A549 (cell line): ENCODE measurements around the gene DUS2. TPM values are rescaled to one million over a fixed set of nuclear protein-coding genes. Genes with fewer than 3 reads are reported as not detected.
A peak's percentile ranks its signal among the peaks of the same experiment; 100 is the strongest.

ENCODE experiments used
- ATAC-seq, 2 experiments: fragments of 200-7000 bp in 1 of 2; fragments of >200 bp in 1 of 2; cut with Nextera tagmentation in 1 of 2; cut with Tn5 transposase in 1 of 2; 3 replicates each; pipeline versions ENCODE4 v1.8.0 to v1.9.1; 2018 to 2020; ENCODE audit warnings: mild to moderate bottlenecking in 1 of 2, moderate library complexity in 1 of 2
- CTCF ChIA-PET: fragments of 300-600 bp; sonication (Branson Sonifier 250); formaldehyde crosslinking; extraction: SDS; loops from one replicate; lab custom pipeline; 2021; ENCODE audit warnings: antibody characterized with exemption, inconsistent platforms; lab: Yijun Ruan, JAX
- POLR2A ChIA-PET: fragments of 350-600 bp; formaldehyde crosslinking; extraction: SDS; loops from one replicate; lab custom pipeline; 2021; ENCODE audit warnings: antibody characterized with exemption, inconsistent platforms; lab: Yijun Ruan, JAX
- DNase-seq, 2 experiments: peaks; one replicate each; pipeline versions ENCODE4 v3.0.0 to v3.0.0-alpha.2; 2011 to 2016; ENCODE audit warnings: low read depth in 1 of 2, low spot score in 1 of 2
- FAIRE-seq: peaks from 2 replicates; lab custom pipeline; 2011; peaks lifted over from hg19 to GRCh38; lab: Jason Lieb, UNC
- H3K27ac ChIP-seq, 2 experiments: fragments of >200 bp; sonication (Bioruptor Twin); formaldehyde crosslinking; 3 replicates each; pipeline ENCODE4 v1.5.1; 2016 to 2017
- H3K4me1 ChIP-seq: fragments of >200 bp; sonication (Bioruptor Twin); formaldehyde crosslinking; 3 replicates; pipeline ENCODE4 v1.6.1; 2016
- H3K4me2 ChIP-seq: fragments of >200 bp; sonication (Bioruptor Twin); formaldehyde crosslinking; 3 replicates; pipeline ENCODE4 v1.6.1; 2016
- H3K4me3 ChIP-seq: fragments of >200 bp; sonication (Bioruptor Twin); formaldehyde crosslinking; 3 replicates; pipeline ENCODE4 v1.5.1; 2016
- H3K9me3 ChIP-seq: fragments of >200 bp; sonication (Bioruptor Twin); formaldehyde crosslinking; 3 replicates; pipeline ENCODE4 v1.6.1; 2016
- BHLHE40 ChIP-seq: IDR thresholded peaks from 2 replicates; pipeline ENCODE4 v1.6.1; 2012; ENCODE audit warnings: low read depth, low read length, inconsistent platforms
- CBX2 ChIP-seq: fragments of 200-600 bp; sonication (generic); IDR thresholded peaks from 2 replicates; pipeline ENCODE4 v1.6.1; 2016; ENCODE audit warnings: low read depth, mild to moderate bottlenecking, borderline replicate concordance
- CBX8 ChIP-seq: fragments of 200-600 bp; sonication (generic); IDR thresholded peaks from 2 replicates; pipeline ENCODE4 v1.6.1; 2016
- CHD2 ChIP-seq: fragments of 150-350 bp; IDR thresholded peaks from 2 replicates; pipeline ENCODE4 v1.6.1; 2014; ENCODE audit warnings: low read length; ENCODE audit not compliant: partially characterized antibody
- E2F6 ChIP-seq: IDR thresholded peaks from 2 replicates; pipeline ENCODE4 v1.6.1; 2012; ENCODE audit warnings: low read depth, borderline replicate concordance
- EHMT2 ChIP-seq: fragments of 200-600 bp; sonication (generic); IDR thresholded peaks from 2 replicates; pipeline ENCODE4 v1.6.1; 2016; ENCODE audit warnings: antibody characterized with exemption, low read depth, mild to moderate bottlenecking, moderate library complexity
- ELK1 ChIP-seq: fragments of 150-350 bp; IDR thresholded peaks from 2 replicates; pipeline ENCODE4 v1.6.1; 2014; ENCODE audit warnings: low read depth, mild to moderate bottlenecking, low read length
- ESRRA ChIP-seq: fragments of 150-350 bp; IDR thresholded peaks from 2 replicates; pipeline ENCODE4 v1.6.1; 2014; ENCODE audit warnings: mild to moderate bottlenecking, low read length, borderline replicate concordance
- FOSB ChIP-seq: fragments of 250-450 bp; sonication (Bioruptor Pico); IDR thresholded peaks from 2 replicates; pipeline ENCODE4 v1.5.0; 2020; ENCODE audit warnings: mild to moderate bottlenecking, moderate library complexity
- HES2 ChIP-seq: fragments of >200 bp; sonication (Bioruptor Twin); formaldehyde crosslinking; IDR thresholded peaks from 2 replicates; pipeline ENCODE4 v1.6.1; 2016
- HEYL ChIP-seq: fragments of 250-450 bp; sonication (Bioruptor Pico); IDR thresholded peaks from 2 replicates; pipeline ENCODE4 v1.8.0; 2021; ENCODE audit warnings: mild to moderate bottlenecking, moderate library complexity
- HMGXB4 ChIP-seq: fragments of 250-450 bp; sonication (Bioruptor Pico); IDR thresholded peaks from 2 replicates; pipeline ENCODE4 v1.5.0; 2021; ENCODE audit warnings: mild to moderate bottlenecking, moderate library complexity, borderline replicate concordance
- HOXA7 ChIP-seq: fragments of 250-450 bp; sonication (Bioruptor Pico); IDR thresholded peaks from 2 replicates; pipeline ENCODE4 v1.5.0; 2020; ENCODE audit warnings: mild to moderate bottlenecking, moderate library complexity
- JUNB ChIP-seq: fragments of >200 bp; sonication (Bioruptor Twin); formaldehyde crosslinking; IDR thresholded peaks from 2 replicates; pipeline ENCODE4 v1.6.1; 2016
- KDM1A ChIP-seq: fragments of 200-600 bp; sonication (generic); IDR thresholded peaks from 2 replicates; pipeline ENCODE4 v1.6.1; 2016; ENCODE audit warnings: low read depth, mild to moderate bottlenecking
- KDM5A ChIP-seq: fragments of 200-600 bp; sonication (generic); IDR thresholded peaks from 2 replicates; pipeline ENCODE4 v1.6.1; 2016; ENCODE audit warnings: antibody characterized with exemption, mild to moderate bottlenecking
- NPAS2 ChIP-seq: fragments of 250-450 bp; sonication (Bioruptor Pico); IDR thresholded peaks from 2 replicates; pipeline ENCODE4 v1.8.0; 2022; ENCODE audit warnings: mild to moderate bottlenecking, moderate library complexity, borderline replicate concordance
- NR3C1 ChIP-seq: fragments of >200 bp; sonication (Bioruptor Twin); formaldehyde crosslinking; IDR thresholded peaks from 3 replicates; pipeline ENCODE4 v1.6.1; 2017
- PHF8 ChIP-seq: fragments of 200-600 bp; sonication (generic); IDR thresholded peaks from 2 replicates; pipeline ENCODE4 v1.6.1; 2016; ENCODE audit warnings: low read depth, mild to moderate bottlenecking, antibody characterized with exemption, moderate library complexity, borderline replicate concordance
- POLR2A ChIP-seq: IDR thresholded peaks from 2 replicates; pipeline ENCODE4 v1.6.1; 2012; ENCODE audit warnings: mild to moderate bottlenecking, low read length
- POLR2AphosphoS2 ChIP-seq: conservative IDR thresholded peaks from 2 replicates; pipeline ENCODE4 v1.6.1; 2012; ENCODE audit warnings: low read length, improper control_type of control experiment, inconsistent platforms
- RAD21 ChIP-seq, 2 experiments: fragments of >200 bp in 1 of 2; sonication (Bioruptor Twin) in 1 of 2; formaldehyde crosslinking in 1 of 2; IDR thresholded peaks in 1 of 2; conservative IDR thresholded peaks in 1 of 2; 2 replicates in 1 of 2; 3 replicates in 1 of 2; pipeline ENCODE4 v1.6.1; 2012 to 2018; ENCODE audit warnings: inconsistent platforms in 1 of 2
- RARB ChIP-seq: fragments of 250-450 bp; sonication (Bioruptor Pico); IDR thresholded peaks from 2 replicates; pipeline ENCODE4 v1.8.0; 2021; ENCODE audit warnings: mild to moderate bottlenecking, moderate library complexity
- SREBF2 ChIP-seq: fragments of 450-650 bp; IDR thresholded peaks from 2 replicates; pipeline ENCODE4 v1.6.1; 2014; ENCODE audit warnings: mild to moderate bottlenecking, moderate library complexity
- TFCP2L1 ChIP-seq: fragments of 250-450 bp; sonication (Bioruptor Pico); IDR thresholded peaks from 2 replicates; pipeline ENCODE4 v1.5.0; 2021; ENCODE audit warnings: mild to moderate bottlenecking
- USF2 ChIP-seq: fragments of 450-650 bp; IDR thresholded peaks from 2 replicates; pipeline ENCODE4 v1.6.1; 2014; ENCODE audit warnings: antibody characterized with exemption
- ZC3H11A ChIP-seq: fragments of 450-650 bp; IDR thresholded peaks from 2 replicates; pipeline ENCODE4 v1.6.1; 2014; ENCODE audit warnings: antibody characterized with exemption, mild to moderate bottlenecking
- WGBS: methylation state at CpG from one replicate; pipeline ENCODE4 v1.1.6; 2017; ENCODE audit errors: missing lambda C conversion rate; 5-methylcytosine and 5-hydroxymethylcytosine counted together
- polyA plus RNA-seq, 4 experiments: library from polyadenylated mRNA; depleted of rRNA in 3 of 4; stranded (reverse); fragments of >200 nt; fragmentation: RNase III in 1 of 4; extraction: RNeasy Plus Mini Kit Qiagen cat#74134 plus additional on column Dnase treatment in 1 of 4; gene quantifications; 2 replicates in 3 of 4; 3 replicates in 1 of 4; pipeline ENCODE4 v1.2.3, GENCODE V29; 2011 to 2017
- TF ChIP-seq, protein P1 (sequence below): IDR thresholded peaks from 2 replicates; pipeline ENCODE4 v1.6.1; 2012
- TF ChIP-seq, protein P2 (sequence below): fragments of 200-600 bp; sonication (generic); IDR thresholded peaks from 2 replicates; pipeline ENCODE4 v1.6.1; 2016; ENCODE audit warnings: antibody characterized with exemption, mild to moderate bottlenecking, moderate library complexity
- TF ChIP-seq, protein P3 (sequence below): fragments of 250-450 bp; sonication (Bioruptor Pico); IDR thresholded peaks from 2 replicates; pipeline ENCODE4 v1.5.0; 2020; ENCODE audit warnings: low read depth, mild to moderate bottlenecking, moderate library complexity

The DUS2 gene
- polyA plus RNA-seq, 2 of the 4 experiments (the other 2 are of a cell fraction) = 20.8 to 21.5 TPM

DNA sequence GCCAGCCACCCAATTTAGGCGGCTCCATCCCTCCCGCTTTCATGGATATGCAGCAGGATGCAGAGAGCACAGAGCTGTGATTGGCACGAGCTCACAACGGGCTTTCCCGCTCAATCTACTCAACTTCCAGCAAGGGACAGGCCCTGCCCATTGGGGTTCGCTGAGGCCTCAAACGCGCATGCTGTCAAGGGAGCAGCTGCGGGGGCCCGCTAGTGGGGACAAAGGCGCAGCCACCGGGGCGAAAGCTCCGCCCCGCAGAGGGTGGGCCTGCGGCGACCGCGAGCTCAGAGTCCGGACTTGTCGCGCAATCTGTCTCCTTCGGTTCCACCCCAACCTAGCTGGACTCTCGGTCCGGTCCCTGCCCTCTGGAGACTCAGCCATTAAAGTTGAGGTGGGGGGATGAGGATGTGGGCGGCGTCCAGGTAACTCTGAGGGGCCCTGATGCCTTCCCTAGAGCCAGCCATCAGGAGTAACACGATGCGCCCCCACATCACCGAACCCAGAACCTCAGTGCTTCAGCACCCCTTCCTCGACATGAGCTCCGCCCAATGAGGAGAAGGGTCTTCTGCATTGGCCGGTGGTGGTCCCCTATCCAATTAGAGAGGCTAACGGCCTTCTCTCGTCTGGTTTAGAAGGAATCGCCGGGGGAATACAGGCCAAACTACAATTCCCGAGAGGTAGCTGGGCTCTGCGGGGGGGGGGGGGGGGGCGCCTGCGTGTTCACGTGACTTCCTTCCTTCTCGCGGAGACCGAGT lies 61.6 kb downstream of the DUS2 start:
- H3K27ac ChIP-seq = peak overlapping the region; percentile 88 to 94
- DNase-seq (peak; percentile 73 to 92), FAIRE-seq (no peak), ATAC-seq (peak; percentile 64 to 74)
- peak overlapping the region; percentile 70 for H3K4me2 ChIP-seq
- WGBS = 40% methylated on average over 29 of the region's 45 CpGs
- H3K4me1 ChIP-seq = peaks cover 29% of the 10 kb centered on the region
- CTCF ChIA-PET = interaction anchor here (0.5 to 3.8 kb wide), 12 partner anchors 9 to 177 kb away, joined by 3 to 17 read pairs (median 4); partner anchors contain the start of genes DDX28 and DUS2
- peak overlapping the region; percentile 96 for H3K4me3 ChIP-seq
- H3K9me3 ChIP-seq = no peaks in the 10 kb centered on the region
- POLR2A ChIA-PET = interaction anchor here (0.6 to 2.0 kb wide), 7 partner anchors 9 to 436 kb away, joined by 3 to 20 read pairs (median 7); partner anchors contain the start of genes DDX28 and DUS2
- TF ChIP-seq HMGXB4 (CRISPR knock-in tag) (no peak), ELK1 (no peak), CBX8 (no peak), FOSB (CRISPR knock-in tag) (no peak), JUNB (no peak), E2F6 (peak; percentile 89), RARB (CRISPR knock-in tag) (no peak), ESRRA (no peak), KDM1A (no peak), TFCP2L1 (CRISPR knock-in tag) (no peak), POLR2AphosphoS2 (no peak), USF2 (peak; percentile 49), RAD21 (conservative IDR thresholded peaks at IDR 0.05 in 1 of 2, IDR thresholded peaks at IDR 0.05 in 1 of 2) (no peak), POLR2A (peak; percentile 46), NR3C1 (no peak), CBX2 (no peak), HES2 (no peak), HEYL (no peak), ZC3H11A (no peak), SREBF2 (no peak), PHF8 (0 out of 2 replicates have a peak, but pooled peaks have one; percentile 40), NPAS2 (CRISPR knock-in tag) (no peak), HOXA7 (no peak), EHMT2 (no peak), BHLHE40 (no peak), CHD2 (no peak), KDM5A (no peak)
- TF ChIP-seq, protein P1, sequence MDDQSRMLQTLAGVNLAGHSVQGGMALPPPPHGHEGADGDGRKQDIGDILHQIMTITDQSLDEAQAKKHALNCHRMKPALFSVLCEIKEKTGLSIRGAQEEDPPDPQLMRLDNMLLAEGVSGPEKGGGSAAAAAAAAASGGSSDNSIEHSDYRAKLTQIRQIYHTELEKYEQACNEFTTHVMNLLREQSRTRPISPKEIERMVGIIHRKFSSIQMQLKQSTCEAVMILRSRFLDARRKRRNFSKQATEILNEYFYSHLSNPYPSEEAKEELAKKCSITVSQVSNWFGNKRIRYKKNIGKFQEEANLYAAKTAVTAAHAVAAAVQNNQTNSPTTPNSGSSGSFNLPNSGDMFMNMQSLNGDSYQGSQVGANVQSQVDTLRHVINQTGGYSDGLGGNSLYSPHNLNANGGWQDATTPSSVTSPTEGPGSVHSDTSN = peak; percentile 22; the same call in 1 of the 2 replicates
- TF ChIP-seq, protein P2, sequence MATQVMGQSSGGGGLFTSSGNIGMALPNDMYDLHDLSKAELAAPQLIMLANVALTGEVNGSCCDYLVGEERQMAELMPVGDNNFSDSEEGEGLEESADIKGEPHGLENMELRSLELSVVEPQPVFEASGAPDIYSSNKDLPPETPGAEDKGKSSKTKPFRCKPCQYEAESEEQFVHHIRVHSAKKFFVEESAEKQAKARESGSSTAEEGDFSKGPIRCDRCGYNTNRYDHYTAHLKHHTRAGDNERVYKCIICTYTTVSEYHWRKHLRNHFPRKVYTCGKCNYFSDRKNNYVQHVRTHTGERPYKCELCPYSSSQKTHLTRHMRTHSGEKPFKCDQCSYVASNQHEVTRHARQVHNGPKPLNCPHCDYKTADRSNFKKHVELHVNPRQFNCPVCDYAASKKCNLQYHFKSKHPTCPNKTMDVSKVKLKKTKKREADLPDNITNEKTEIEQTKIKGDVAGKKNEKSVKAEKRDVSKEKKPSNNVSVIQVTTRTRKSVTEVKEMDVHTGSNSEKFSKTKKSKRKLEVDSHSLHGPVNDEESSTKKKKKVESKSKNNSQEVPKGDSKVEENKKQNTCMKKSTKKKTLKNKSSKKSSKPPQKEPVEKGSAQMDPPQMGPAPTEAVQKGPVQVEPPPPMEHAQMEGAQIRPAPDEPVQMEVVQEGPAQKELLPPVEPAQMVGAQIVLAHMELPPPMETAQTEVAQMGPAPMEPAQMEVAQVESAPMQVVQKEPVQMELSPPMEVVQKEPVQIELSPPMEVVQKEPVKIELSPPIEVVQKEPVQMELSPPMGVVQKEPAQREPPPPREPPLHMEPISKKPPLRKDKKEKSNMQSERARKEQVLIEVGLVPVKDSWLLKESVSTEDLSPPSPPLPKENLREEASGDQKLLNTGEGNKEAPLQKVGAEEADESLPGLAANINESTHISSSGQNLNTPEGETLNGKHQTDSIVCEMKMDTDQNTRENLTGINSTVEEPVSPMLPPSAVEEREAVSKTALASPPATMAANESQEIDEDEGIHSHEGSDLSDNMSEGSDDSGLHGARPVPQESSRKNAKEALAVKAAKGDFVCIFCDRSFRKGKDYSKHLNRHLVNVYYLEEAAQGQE = no peak
- TF ChIP-seq, protein P3, sequence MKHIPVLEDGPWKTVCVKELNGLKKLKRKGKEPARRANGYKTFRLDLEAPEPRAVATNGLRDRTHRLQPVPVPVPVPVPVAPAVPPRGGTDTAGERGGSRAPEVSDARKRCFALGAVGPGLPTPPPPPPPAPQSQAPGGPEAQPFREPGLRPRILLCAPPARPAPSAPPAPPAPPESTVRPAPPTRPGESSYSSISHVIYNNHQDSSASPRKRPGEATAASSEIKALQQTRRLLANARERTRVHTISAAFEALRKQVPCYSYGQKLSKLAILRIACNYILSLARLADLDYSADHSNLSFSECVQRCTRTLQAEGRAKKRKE = no peak
